ENCODE data around the gene ZMIZ1.

DNA sequence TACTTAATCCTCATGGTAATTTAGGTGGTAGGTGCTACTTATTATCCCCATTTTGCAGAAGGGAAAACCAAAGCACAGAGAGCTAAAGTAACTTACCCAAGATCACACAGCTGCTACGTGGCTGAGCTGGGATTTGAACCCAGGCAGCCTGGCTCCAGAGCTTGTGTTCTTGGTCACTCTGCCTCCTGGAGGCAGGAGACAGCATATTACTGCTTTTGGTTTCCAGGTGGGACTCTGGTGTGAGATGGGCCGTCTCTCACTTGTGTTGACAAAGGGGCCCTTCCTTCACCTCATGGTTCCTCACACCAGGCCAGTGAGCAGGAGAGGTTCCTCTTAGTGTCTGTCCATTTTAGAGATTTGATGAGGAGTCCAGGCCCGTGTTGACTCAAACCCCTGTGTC is 198.7 kb downstream of the ZMIZ1 start:
- TF ChIP-seq, protein P1, sequence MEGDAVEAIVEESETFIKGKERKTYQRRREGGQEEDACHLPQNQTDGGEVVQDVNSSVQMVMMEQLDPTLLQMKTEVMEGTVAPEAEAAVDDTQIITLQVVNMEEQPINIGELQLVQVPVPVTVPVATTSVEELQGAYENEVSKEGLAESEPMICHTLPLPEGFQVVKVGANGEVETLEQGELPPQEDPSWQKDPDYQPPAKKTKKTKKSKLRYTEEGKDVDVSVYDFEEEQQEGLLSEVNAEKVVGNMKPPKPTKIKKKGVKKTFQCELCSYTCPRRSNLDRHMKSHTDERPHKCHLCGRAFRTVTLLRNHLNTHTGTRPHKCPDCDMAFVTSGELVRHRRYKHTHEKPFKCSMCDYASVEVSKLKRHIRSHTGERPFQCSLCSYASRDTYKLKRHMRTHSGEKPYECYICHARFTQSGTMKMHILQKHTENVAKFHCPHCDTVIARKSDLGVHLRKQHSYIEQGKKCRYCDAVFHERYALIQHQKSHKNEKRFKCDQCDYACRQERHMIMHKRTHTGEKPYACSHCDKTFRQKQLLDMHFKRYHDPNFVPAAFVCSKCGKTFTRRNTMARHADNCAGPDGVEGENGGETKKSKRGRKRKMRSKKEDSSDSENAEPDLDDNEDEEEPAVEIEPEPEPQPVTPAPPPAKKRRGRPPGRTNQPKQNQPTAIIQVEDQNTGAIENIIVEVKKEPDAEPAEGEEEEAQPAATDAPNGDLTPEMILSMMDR (IDR thresholded peaks at IDR 0.05) = no peak
- no peak for TF ChIP-seq POLR2AphosphoS5 (IDR thresholded peaks at IDR 0.05; ENCODE audit: low read depth, low read length)
- TF ChIP-seq, protein P2, sequence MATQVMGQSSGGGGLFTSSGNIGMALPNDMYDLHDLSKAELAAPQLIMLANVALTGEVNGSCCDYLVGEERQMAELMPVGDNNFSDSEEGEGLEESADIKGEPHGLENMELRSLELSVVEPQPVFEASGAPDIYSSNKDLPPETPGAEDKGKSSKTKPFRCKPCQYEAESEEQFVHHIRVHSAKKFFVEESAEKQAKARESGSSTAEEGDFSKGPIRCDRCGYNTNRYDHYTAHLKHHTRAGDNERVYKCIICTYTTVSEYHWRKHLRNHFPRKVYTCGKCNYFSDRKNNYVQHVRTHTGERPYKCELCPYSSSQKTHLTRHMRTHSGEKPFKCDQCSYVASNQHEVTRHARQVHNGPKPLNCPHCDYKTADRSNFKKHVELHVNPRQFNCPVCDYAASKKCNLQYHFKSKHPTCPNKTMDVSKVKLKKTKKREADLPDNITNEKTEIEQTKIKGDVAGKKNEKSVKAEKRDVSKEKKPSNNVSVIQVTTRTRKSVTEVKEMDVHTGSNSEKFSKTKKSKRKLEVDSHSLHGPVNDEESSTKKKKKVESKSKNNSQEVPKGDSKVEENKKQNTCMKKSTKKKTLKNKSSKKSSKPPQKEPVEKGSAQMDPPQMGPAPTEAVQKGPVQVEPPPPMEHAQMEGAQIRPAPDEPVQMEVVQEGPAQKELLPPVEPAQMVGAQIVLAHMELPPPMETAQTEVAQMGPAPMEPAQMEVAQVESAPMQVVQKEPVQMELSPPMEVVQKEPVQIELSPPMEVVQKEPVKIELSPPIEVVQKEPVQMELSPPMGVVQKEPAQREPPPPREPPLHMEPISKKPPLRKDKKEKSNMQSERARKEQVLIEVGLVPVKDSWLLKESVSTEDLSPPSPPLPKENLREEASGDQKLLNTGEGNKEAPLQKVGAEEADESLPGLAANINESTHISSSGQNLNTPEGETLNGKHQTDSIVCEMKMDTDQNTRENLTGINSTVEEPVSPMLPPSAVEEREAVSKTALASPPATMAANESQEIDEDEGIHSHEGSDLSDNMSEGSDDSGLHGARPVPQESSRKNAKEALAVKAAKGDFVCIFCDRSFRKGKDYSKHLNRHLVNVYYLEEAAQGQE (IDR thresholded peaks at IDR 0.05; ENCODE audit: insufficient read depth in 1 of 2, low read depth in 2 of 2, low read length in 1 of 2) = no peak
- TF ChIP-seq SIN3A (IDR thresholded peaks at IDR 0.05; ENCODE audit: borderline replicate concordance, insufficient read depth, low read depth, low read length) = no peak
